Breast epithelium (tissue), 4 donors: ENCODE results near the gene TMEM132C. TPM values are rescaled to one million over a fixed set of nuclear protein-coding genes. Genes with fewer than 3 reads are reported as not detected.

Source experiments
- DNase-seq, 2 donors: peaks; one replicate each; pipeline ENCODE4 v3.0.0-alpha.2; 2019; ENCODE audit warnings: low spot score in 2 of 2
- H3K27ac ChIP-seq, 2 donors: fragments of 200-600 bp; sonication (generic) in 1 of 2; one replicate each; pipeline ENCODE4 v1.5.1; 2016 to 2019; ENCODE audit warnings: mild to moderate bottlenecking in 1 of 2
- H3K27me3 ChIP-seq, 2 donors: fragments of 200-600 bp; sonication (generic) in 1 of 2; one replicate each; pipeline versions ENCODE4 v1.5.1 to v1.6.0; 2017 to 2019; ENCODE audit warnings: control low read depth in 1 of 2, mild to moderate bottlenecking in 1 of 2
- H3K36me3 ChIP-seq: fragments of 200-600 bp; one replicate; pipeline ENCODE4 v1.5.1; 2019
- H3K4me1 ChIP-seq, 2 donors: fragments of 200-600 bp; sonication (generic); one replicate each; pipeline ENCODE4 v1.5.1; 2016 to 2019; ENCODE audit warnings: control low read depth in 1 of 2
- H3K4me3 ChIP-seq, 3 donors: fragments of 200-600 bp; sonication (generic); 1 replicate in 2 of 3; 2 replicates in 1 of 3; pipeline ENCODE4 v1.5.1; 2016 to 2019; ENCODE audit warnings: mild to moderate bottlenecking in 3 of 3, moderate library complexity in 2 of 3
- H3K9me3 ChIP-seq, 2 donors: fragments of 200-600 bp; sonication (generic) in 1 of 2; one replicate each; pipeline ENCODE4 v1.5.1; 2016 to 2019; ENCODE audit warnings: control low read depth in 1 of 2
- POLR2A ChIP-seq: fragments of 450-650 bp; IDR thresholded peaks from one replicate; pipeline ENCODE4 v1.6.1; 2016; ENCODE audit warnings: antibody characterized with exemption, mild to moderate bottlenecking, moderate library complexity
- POLR2AphosphoS5 ChIP-seq, 3 donors: sonication (generic); formaldehyde crosslinking; IDR thresholded peaks; one replicate each; pipeline ENCODE4 v1.6.1; 2017; ENCODE audit warnings: antibody characterized with exemption in 3 of 3
- intact Hi-C: fragments of 100-400 bp; cut with DNase I; formaldehyde crosslinking; loops from one replicate; pipeline ENCODE4 v1.15.1; 2023; ENCODE audit warnings: low total_unique reads
- total RNA-seq, 3 donors: library from RNA; depleted of rRNA; stranded (reverse); fragments of >200 nt; gene quantifications; one replicate each; pipeline ENCODE4 v1.1.0, GENCODE V29; 2016
- TF ChIP-seq, protein P1 (sequence below), 3 donors: fragments of 450-650 bp; IDR thresholded peaks; one replicate each; pipeline ENCODE4 v1.5.1; 2016 to 2017; ENCODE audit warnings: antibody characterized with exemption in 3 of 3, mild to moderate bottlenecking in 3 of 3, moderate library complexity in 3 of 3

Gene TMEM132C
- total RNA-seq, 3 donors from 2014 or later = 7.2 to 54.1 (median 15.7) TPM

DNA sequence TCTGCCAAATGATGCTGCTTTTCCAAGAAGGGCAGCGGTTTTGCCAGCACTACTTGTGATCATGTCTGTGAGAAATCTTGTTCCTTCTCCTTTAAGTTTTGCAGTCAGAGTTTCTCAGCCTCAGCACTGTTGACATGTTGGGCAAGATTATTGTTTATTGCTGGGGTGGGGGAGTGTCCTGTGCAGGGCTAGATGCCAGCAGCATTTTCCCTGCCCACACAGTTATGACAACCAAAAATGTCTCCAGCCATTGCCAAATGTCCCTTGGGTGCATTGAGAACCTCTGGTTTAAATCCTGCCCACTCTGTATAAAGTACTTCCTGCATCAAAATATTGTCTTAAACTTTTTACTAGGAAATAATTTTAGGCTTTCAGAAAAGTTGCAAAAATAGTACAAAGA lies 20.0 kb downstream of the TMEM132C start:
- TF ChIP-seq POLR2A (no peak), POLR2AphosphoS5 (IDR thresholded peaks at IDR 0.05) (peak in 1 of 3 donors; percentile 58)
- TF ChIP-seq, protein P1, sequence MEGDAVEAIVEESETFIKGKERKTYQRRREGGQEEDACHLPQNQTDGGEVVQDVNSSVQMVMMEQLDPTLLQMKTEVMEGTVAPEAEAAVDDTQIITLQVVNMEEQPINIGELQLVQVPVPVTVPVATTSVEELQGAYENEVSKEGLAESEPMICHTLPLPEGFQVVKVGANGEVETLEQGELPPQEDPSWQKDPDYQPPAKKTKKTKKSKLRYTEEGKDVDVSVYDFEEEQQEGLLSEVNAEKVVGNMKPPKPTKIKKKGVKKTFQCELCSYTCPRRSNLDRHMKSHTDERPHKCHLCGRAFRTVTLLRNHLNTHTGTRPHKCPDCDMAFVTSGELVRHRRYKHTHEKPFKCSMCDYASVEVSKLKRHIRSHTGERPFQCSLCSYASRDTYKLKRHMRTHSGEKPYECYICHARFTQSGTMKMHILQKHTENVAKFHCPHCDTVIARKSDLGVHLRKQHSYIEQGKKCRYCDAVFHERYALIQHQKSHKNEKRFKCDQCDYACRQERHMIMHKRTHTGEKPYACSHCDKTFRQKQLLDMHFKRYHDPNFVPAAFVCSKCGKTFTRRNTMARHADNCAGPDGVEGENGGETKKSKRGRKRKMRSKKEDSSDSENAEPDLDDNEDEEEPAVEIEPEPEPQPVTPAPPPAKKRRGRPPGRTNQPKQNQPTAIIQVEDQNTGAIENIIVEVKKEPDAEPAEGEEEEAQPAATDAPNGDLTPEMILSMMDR (IDR thresholded peaks at IDR 0.05) = no peak
- H3K27ac ChIP-seq = peak overlapping the region in 1 of 2 donors; percentile 44
- no peaks in the 10 kb centered on the region for H3K4me1 ChIP-seq
- H3K27me3 ChIP-seq = no peaks in the 10 kb centered on the region
- intact Hi-C loops = no loop called here
- H3K4me3 ChIP-seq = peak overlapping the region in 1 of 3 donors; percentile 11
- peaks cover 0 to 14% of the 10 kb centered on the region in 2 donors for H3K9me3 ChIP-seq
- no peak for DNase-seq
- no peaks in the 10 kb centered on the region for H3K36me3 ChIP-seq

DNA sequence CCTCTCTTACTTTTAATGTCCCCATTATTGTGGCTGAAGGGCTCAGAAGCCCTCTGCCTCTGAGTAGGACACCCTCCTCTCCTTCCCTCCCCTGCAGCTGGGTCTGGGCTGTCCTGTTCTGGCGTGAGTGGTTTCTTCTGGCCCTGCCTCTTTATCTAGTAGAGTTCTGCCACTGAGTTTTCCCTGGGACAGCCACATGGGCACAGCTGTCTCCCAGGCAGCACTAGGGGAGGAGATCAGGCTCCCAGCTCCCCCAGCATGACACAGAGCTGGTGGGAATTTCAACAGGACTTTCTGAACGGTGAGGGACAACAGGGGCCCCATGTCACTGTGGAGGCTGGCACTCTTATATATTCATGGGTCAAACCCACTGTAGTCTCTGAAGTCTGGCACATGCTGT lies 21.4 kb downstream of the TMEM132C start:
- TF ChIP-seq POLR2A (no peak), POLR2AphosphoS5 (IDR thresholded peaks at IDR 0.05) (no peak)
- TF ChIP-seq, protein P1 (IDR thresholded peaks at IDR 0.05) = no peak
- no peak overlapping the region for H3K4me3 ChIP-seq
- no peak overlapping the region for H3K27ac ChIP-seq

DNA sequence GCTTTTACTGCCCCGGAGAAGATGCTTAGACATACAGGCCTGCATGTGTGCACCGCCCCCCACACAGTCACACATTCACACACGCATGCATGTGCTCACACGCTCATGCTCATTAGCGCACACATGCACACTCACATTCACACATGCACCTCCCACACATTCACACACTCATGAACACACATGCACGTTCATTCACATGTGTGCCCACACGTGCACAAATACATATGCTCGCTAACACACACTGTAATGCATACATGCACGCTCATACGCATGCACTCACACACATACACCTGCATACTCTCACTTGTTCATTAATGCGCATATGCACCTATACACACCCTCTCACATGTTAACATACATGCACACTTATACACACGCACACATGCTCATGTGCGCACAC lies 21.9 kb downstream of the TMEM132C start:
- no peaks in the 10 kb centered on the region for H3K27me3 ChIP-seq
- H3K9me3 ChIP-seq = no peaks in the 10 kb centered on the region
- no peak overlapping the region for H3K27ac ChIP-seq
- intact Hi-C loops = no loop called here
- no peaks in the 10 kb centered on the region for H3K36me3 ChIP-seq
- H3K4me1 ChIP-seq = no peaks in the 10 kb centered on the region
- H3K4me3 ChIP-seq = no peak overlapping the region
- TF ChIP-seq, protein P1 (IDR thresholded peaks at IDR 0.05) = no peak
- no peak for TF ChIP-seq POLR2AphosphoS5 (IDR thresholded peaks at IDR 0.05)
- no peak for TF ChIP-seq POLR2A
- DNase-seq = no peak

More for the DNA sequence above, 21.4 kb downstream of the TMEM132C start:
- H3K36me3 ChIP-seq = no peaks in the 10 kb centered on the region
- intact Hi-C loops = no loop called here
- H3K27me3 ChIP-seq = no peaks in the 10 kb centered on the region
- no peaks in the 10 kb centered on the region for H3K4me1 ChIP-seq
- peaks cover 0 to 3% of the 10 kb centered on the region in 2 donors for H3K9me3 ChIP-seq
- DNase-seq = no peak

DNA sequence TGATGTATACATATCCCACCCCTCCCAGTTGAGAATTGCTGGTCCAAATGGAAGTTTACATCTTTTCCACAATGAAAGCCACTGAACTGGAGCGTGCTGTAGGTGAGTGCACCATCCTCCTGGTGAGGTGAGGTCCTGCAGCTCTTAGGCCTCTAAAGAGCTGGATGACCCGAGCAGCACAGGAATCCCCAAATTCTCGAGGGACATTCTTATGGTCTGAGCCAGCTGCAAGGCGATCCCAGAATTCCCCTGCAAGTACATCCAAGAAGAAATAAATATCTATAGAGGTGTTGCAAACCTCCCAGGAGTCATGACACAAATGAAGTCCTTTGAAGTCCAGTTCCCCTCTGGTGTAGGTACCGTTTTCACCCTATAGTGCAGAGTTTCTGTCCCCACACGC lies 24.0 kb downstream of the TMEM132C start:
- intact Hi-C loops = no loop called here
- H3K9me3 ChIP-seq = no peaks in the 10 kb centered on the region
- H3K27me3 ChIP-seq = no peaks in the 10 kb centered on the region
- no peak overlapping the region for H3K27ac ChIP-seq
- no peaks in the 10 kb centered on the region for H3K4me1 ChIP-seq
- H3K36me3 ChIP-seq = no peaks in the 10 kb centered on the region
- DNase-seq = no peak
- TF ChIP-seq POLR2A (no peak), POLR2AphosphoS5 (IDR thresholded peaks at IDR 0.05) (no peak)
- TF ChIP-seq, protein P1 (IDR thresholded peaks at IDR 0.05) = no peak
- H3K4me3 ChIP-seq = no peak overlapping the region

DNA sequence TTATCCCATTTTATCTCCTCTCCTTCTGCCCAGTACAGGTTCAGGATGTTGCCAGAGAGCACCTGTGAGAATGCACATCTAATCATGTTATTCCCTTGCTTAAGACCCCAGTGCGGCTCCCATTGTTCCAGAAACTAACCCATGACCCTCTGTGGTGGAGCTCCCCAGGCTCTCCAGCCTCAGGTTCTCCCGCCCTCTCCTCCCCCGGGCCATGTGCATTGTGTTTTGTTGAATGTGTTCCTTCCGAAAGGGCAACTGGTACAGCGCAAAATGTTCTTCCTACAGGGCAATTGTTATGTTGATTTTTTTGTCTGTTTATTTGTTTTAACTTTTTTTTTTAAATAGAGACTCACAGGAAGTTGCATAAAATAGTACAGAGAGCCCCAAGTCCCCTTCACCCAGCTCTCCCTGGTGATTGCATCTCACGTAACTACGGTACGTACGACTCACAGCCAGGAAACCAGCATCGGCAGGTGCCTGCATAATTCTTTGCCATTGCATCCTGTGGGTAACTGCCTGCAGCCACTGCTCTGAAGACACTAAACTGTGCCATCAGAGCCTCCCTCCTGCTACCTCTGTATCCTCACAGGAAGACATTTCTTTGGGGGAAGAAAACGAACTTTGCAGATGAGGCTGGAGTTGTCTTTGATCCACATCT lies 31.2 kb downstream of the TMEM132C start:
- no peaks in the 10 kb centered on the region for H3K9me3 ChIP-seq
- H3K27ac ChIP-seq = no peak overlapping the region
- TF ChIP-seq, protein P1 (IDR thresholded peaks at IDR 0.05) = no peak
- H3K4me1 ChIP-seq = no peaks in the 10 kb centered on the region
- no peak overlapping the region for H3K4me3 ChIP-seq
- DNase-seq = no peak
- intact Hi-C loops = no loop called here
- H3K36me3 ChIP-seq = no peaks in the 10 kb centered on the region
- no peaks in the 10 kb centered on the region for H3K27me3 ChIP-seq
